Measurements from ENCODE around the gene NAP1L5. TPM values are rescaled to one million over a fixed set of nuclear protein-coding genes. Genes with fewer than 3 reads are reported as not detected.

NAP1L5 gene
- polyA plus RNA-seq, 1 experiment, result 8.2 TPM

- no peak overlapping the region for H3K27ac ChIP-seq (ENCODE audit: low read depth, low read length)
- CTCF ChIA-PET, result interaction anchor here (0.5 kb wide), 1 partner anchor 794 kb away, joined by 6 read pairs; no protein-coding TSS in a partner anchor
- no peaks in the 10 kb centered on the region for H3K27me3 ChIP-seq (ENCODE audit: control insufficient read depth, insufficient read depth, low read length)
- TF ChIP-seq, protein P1, sequence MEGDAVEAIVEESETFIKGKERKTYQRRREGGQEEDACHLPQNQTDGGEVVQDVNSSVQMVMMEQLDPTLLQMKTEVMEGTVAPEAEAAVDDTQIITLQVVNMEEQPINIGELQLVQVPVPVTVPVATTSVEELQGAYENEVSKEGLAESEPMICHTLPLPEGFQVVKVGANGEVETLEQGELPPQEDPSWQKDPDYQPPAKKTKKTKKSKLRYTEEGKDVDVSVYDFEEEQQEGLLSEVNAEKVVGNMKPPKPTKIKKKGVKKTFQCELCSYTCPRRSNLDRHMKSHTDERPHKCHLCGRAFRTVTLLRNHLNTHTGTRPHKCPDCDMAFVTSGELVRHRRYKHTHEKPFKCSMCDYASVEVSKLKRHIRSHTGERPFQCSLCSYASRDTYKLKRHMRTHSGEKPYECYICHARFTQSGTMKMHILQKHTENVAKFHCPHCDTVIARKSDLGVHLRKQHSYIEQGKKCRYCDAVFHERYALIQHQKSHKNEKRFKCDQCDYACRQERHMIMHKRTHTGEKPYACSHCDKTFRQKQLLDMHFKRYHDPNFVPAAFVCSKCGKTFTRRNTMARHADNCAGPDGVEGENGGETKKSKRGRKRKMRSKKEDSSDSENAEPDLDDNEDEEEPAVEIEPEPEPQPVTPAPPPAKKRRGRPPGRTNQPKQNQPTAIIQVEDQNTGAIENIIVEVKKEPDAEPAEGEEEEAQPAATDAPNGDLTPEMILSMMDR (IDR thresholded peaks at IDR 0.05; ENCODE audit: low read depth, low read length), result no peak
- POLR2A ChIA-PET, result no interaction called here
- H3K9me3 ChIP-seq (ENCODE audit: control insufficient read depth, insufficient read depth, low read length), result no peaks in the 10 kb centered on the region
- H3K4me3 ChIP-seq (ENCODE audit: low read depth, low read length), result no peak overlapping the region
- no peak for DNase-seq (ENCODE audit: low read depth, low spot score)
Observed at GRCh38 chr4:88646528-88647280, 50.9 kb downstream of the NAP1L5 start.

GRCh38 chr4:88645994-88646393 is 51.6 kb downstream of the NAP1L5 start:
- CTCF ChIA-PET, result no interaction called here
- H3K4me3 ChIP-seq (ENCODE audit: low read depth, low read length), result no peak overlapping the region
- H3K27me3 ChIP-seq (ENCODE audit: control insufficient read depth, insufficient read depth, low read length), result no peaks in the 10 kb centered on the region
- no peak overlapping the region for H3K27ac ChIP-seq (ENCODE audit: low read depth, low read length)
- no peak for DNase-seq (ENCODE audit: low read depth, low spot score)
- POLR2A ChIA-PET, result interaction anchor here (0.6 to 0.9 kb wide), 2 partner anchors 12 to 30 kb away, joined by 3 read pairs; no protein-coding TSS in a partner anchor
- TF ChIP-seq, protein P1 (IDR thresholded peaks at IDR 0.05; ENCODE audit: low read depth, low read length), result no peak
- H3K9me3 ChIP-seq (ENCODE audit: control insufficient read depth, insufficient read depth, low read length), result no peaks in the 10 kb centered on the region

Small RNA genes within 50 kb of the gene (small RNA-seq; reads per million reads assigned to genes)
- gene RF02115 (ENCODE audit: insufficient read length, low read depth) (not detected), gene RNU6-33P (ENCODE audit: insufficient read length, low read depth) (not detected)

Other genes starting within 250 kb of the NAP1L5 start
- 0.05 and 0.06 TPM in 2 replicates for gene HERC5, start 240.7 kb downstream of the NAP1L5 start, polyA plus RNA-seq (2011; rRNA removed)
- gene PYURF, start 174.1 kb downstream of the NAP1L5 start, polyA plus RNA-seq (2011; rRNA removed), result 50.5 and 65.7 TPM in 2 replicates
- 9.3 and 10.3 TPM in 2 replicates for gene HERC3, start 105.3 kb downstream of the NAP1L5 start, polyA plus RNA-seq (2011; rRNA removed)

Measured in AG04450 (cell line).